Right hindlimb (tissue), 1 donor: Measurements from ENCODE around the gene SYNDIG1.

Experiments
- DNase-seq: peaks from one replicate; pipeline ENCODE4 v3.0.0-alpha.2; 2018

Gene SYNDIG1

GRCh38 chr20:24469116-24469893 is at the start of gene SYNDIG1:
Gene SYNDIG1, plus strand, starts transcription at chr20:24469629. Its CDS starts 73,469 bp downstream, at chr20:24543098.
- peak; percentile 49 for DNase-seq

DNA sequence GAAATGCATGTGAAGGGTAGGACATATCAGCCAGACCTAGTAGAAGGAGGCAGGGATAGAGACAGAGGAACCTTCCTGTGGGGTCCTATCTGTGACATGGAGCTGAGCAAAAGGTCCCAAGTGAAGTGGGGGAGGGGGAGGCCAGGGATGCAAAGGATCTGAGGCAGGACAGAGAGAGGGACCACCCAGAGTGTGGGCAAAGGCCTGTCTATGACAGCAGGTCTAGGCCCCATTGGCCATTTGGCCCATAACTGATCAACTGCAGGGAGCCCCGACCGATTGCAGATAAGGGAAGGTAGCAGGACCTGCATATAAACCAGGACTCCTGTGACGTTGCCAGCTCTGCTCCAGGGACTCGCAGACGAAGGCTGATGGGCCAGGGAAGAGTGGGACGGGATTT is 49.6 kb upstream of the SYNDIG1 start:
- no peak for DNase-seq

GRCh38 chr20:24420567-24420966 is 48.9 kb upstream of the SYNDIG1 start:
- DNase-seq: no peak

DNA sequence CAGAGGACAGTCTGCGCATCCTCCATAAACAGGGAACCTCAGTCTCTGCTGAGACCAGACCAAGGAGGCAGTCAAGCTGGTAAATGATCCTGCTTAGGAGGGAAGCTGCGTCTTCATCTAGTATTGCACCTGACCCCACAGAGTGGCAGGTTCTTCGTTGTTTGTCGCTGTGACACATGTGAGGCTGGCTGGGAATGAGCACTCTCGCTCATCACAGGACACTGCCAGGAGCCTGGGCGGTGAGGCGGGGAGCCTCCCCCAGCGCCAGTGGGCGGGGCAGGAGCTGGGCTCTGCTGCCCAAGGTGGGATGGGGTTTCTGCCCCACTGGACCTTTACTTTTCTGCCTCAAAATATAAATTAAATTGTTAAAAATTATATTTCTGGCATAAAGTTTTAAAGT is 48.4 kb upstream of the SYNDIG1 start:
- DNase-seq: no peak

GRCh38 chr20:24422091-24422760 is 47.2 kb upstream of the SYNDIG1 start:
- no peak for DNase-seq

DNA sequence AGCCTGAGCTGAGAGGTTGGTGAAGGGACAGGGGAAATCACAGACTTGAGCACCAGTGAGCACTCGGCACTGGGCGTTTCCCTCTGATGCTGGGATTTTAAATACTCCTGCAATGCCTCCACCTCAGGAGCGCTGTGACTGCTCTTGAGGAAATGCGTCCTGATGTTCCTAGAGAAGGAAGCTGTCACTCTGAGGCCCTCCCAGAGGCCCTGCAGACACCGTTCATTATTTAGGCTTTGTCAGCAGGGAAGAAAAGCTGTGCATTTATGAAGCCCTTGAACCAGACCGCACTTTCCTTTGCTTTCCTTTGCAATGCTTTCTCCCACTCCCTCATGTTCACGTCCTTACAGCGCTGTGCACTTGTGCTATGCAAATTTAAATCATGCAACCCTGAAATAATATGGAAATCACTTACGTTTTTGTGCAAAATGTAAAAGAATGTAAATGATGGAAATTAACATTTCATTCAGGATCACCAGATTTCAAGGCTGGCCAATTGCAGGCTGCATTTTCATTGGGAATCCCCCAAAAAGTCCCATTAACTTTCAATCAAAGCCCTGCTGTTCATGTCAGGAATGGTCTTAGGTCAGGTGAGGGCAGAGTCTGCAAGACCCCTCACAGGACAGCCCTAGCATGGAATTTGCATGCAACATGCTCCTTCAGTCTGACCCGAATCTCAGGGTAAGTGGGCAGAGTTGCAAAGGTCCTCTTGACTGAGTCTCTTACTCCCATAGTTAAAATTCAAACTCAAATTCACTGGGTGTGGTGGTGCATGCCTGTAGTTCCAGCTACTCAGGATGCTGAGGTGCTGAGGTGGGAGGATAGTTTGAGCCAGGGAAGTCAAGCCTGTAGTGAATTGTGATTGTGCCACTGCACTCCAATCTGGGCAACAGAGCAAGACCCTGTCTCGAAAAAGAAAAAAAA is 45.8 kb upstream of the SYNDIG1 start:
- no peak for DNase-seq

DNA sequence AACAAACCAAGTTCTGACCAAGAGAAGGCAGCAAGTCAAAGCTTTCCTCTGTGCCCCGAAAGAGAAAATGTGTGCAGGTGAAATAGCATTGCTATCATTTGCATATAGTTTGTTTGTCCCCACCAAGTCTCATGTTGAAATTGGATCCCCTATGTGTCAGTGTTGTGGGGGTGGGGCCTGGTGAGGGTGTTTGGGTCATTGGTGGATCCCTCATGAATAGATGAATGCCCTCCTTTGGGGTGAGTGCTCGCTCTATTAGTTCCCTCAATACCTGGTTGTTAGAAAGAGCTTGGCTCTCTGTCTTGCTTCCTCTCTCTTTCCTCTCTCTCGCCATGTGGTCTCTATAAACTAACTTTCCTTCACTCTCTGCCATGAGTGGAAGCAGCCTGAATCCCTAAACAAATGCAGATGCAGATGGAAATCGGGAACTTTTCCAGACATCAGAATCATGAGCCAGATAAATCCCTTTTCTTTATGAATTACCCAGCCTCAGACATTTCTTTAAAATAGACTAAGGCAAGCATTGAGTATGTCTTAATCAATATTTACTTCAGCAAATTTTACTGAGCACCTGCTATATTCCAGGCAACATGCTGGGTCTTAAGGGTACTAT is 43.8 kb upstream of the SYNDIG1 start:
- DNase-seq: no peak

DNA sequence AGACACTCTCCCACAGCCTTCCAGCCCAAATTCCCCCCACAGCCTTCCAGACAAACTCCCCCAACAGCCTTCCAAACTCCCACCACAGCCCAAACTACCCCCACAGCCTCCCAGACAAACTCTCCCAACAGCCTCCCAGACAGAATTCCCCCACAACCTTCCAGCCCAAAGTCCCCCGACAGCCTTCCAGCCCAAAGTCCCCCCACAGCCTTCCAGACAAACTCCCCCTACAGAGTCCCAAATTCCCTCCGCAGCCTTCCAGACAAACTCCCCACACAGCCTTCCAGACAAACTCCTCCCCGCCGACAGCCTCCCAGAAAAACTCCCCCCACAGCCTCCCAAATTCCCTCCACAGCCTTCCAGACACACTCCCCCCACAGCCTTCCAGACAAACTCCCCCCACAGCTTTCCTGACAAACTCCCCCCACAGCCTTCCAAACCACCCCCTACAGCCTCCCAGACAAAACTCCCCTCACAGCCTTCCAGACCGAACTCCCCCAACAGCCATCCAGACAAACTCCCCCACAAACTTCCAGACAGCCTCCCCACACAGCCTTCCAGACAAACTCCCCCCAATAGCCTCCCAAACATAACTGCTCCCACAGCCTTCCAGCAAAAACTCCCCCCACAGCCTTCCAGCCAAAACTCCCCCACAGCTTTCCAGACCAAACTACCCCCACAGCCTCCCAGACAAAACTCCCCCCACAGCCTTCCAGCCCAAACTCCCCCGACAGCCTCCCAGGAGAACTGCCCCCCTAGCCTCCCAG is 38.0 kb upstream of the SYNDIG1 start:
- DNase-seq: no peak

- peak; percentile 40 for DNase-seq
Observed at GRCh38 chr20:24432046-24432442, 37.4 kb upstream of the SYNDIG1 start.

GRCh38 chr20:24436160-24436559 is 33.3 kb upstream of the SYNDIG1 start:
- no peak for DNase-seq

GRCh38 chr20:24437196-24438082 is 32.0 kb upstream of the SYNDIG1 start:
- no peak for DNase-seq

DNA sequence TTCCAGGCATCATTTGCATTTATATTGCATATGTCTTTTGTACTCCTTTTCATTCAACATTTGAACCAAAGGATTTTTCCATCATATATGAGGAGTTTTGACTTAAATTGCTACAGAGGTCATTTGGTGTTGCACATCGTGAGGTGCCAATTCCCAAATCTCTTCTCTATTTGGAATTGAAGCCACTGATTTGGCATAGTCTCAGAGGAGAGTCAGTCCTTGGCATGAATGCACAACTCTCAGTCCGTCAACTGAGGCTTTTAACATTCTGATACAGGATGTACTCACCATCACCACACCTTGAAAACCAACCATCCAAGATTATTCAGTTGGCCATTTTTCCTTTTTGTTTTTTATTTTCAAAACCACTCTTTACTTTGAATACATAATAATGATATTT is 31.1 kb upstream of the SYNDIG1 start:
- no peak for DNase-seq

GRCh38 chr20:24439737-24440387 is 29.6 kb upstream of the SYNDIG1 start:
- no peak for DNase-seq

DNA sequence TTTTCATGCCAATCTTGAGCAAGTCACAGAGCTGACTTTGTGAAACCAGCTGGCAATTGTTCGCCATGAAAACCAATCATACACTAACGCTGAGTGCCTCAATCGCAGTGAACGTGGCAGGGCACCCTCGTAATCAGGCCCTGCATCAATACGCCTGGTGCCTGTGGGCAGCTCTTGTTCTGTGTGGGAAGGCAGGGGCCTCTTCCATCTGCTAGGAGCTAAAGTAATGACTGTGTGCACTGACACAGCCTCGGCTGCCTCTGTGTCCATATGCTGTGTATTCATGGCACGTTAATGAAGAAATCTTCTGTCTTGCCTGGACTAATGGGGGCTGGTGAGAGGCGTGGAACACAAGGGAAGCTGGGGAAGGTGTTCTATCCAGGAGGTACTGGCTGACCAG is 27.8 kb upstream of the SYNDIG1 start:
- DNase-seq: no peak

DNA sequence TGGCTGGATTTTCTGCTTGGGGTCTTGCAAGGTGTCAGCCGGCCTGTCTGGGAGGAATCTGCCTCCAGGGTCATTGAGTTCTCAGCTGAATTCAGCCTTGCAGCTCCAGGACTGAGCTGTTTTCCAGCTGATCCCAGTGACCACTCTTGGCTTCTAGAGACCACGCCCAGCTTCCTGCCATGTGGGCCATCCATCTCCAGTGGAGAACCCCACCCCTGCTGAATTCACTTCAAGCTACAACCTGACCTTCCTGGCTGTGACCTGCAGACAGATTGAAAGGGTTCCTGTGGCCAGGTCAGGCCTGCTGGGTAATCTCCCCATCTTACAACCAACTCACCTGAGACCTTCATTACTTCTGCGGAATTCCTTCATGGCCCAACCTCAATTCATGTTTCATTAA is 26.5 kb upstream of the SYNDIG1 start:
- no peak for DNase-seq

GRCh38 chr20:24443436-24443835 is 26.0 kb upstream of the SYNDIG1 start:
- no peak for DNase-seq

- DNase-seq: no peak
Observed at GRCh38 chr20:24444526-24445190, 24.8 kb upstream of the SYNDIG1 start.

- no peak for DNase-seq
Observed at GRCh38 chr20:24445510-24446170, 23.8 kb upstream of the SYNDIG1 start.

GRCh38 chr20:24446811-24447210 is 22.6 kb upstream of the SYNDIG1 start:
- no peak for DNase-seq
